NCI-H226 (cell line): ENCODE data around the gene DPYSL3.

Experiments used
- DNase-seq: peaks from one replicate; pipeline ENCODE4 v3.0.0-alpha.2; 2015

DPYSL3 gene

DNA sequence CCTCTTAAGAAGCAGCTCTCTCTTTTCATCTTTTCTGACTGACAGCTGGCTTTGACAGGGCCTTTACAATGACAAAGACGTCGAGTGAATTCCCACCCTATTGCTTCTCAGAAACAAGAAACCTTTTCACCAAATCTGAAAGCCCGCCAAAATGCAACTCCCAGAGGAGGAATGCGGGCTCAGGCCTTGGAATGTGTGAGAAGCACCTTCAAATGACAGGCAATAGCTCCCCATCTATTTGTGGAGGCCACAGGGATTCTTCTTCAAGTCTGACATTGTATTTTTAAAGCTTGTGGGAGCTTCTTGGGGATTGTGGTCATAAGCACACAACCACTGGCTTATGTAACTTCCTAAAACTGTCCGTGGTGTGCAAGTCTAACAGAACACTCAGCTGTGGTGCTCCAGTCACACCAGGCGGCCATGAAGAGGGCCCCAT, 72.7 kb downstream of the DPYSL3 start:
- DNase-seq = no peak

DNA sequence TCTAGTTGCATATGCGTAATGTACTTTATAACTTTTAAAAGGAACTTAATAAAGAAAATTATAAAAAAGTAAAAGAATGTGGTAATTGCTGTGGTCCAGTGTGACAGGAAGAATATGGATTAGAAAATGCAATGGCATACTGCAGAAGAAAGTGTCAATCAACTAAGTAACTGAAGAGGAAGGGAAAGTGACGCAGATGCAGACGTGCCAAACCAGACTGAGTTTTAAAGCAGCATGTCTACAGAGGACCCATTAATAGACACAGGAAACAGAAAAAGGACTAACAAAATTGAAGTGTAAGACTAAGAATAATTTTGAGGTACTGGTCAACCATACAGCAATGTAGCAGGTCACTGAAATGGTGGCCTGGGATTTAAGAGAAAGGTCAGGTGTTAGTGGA, 73.3 kb downstream of the DPYSL3 start:
- no peak for DNase-seq

DNA sequence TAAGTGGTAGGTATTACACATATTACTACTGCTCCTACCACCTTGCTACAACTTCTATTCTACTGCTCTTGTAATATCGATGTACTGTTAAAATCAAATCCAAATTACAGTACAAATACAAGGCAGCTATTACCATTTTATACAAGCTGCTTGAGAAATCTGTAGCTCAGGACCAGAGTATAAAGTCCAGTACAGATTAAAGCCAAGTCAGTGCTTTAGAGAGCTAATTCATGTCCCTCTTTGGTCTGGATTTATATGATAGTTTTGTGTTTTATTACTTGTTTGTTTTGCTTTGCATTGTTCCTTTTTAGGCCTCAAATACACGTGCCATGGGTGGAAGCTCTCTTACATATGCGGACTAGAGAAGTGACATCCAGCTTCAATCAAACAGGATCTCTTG, 75.8 kb downstream of the DPYSL3 start:
- DNase-seq = no peak

DNA sequence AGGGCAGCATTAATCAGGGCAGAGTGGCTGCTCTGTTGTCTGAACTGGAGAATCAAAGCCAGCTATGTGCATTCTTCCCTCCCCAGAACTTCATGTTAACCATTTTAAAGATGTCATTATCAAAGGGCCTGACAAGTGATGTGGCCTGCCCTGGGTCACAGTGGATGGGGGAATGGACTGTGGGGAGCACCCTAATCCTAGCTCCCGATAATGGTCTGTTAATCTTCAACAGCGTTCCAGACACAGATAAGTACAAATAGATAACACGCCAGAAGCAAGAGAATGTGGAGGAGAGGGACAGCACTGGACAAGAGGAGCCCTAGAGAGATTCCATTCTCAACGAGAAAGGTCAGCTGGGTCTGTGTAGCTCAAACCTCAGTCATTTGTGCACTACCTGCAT, 77.5 kb downstream of the DPYSL3 start:
- DNase-seq = peak; percentile 26

DNA sequence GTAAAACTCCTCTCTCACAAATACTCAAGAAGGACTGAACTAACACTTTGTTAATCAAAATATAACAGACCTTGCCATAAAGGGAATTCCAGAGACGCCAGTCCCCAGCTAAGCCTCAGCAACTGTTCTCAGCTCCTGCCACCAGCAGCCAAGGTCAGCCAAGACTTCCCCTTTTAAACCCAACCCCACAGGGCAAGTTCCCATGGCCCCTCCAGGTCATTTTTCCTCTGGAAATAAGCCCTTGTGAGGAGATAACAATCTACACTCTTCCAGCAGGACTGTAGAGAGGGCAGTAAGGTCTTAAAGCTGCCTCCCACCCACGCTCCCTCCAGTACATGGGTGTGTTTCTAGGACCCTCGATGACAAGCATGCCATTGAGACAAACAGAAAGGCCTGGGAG, 78.3 kb downstream of the DPYSL3 start:
- no peak for DNase-seq

DNA sequence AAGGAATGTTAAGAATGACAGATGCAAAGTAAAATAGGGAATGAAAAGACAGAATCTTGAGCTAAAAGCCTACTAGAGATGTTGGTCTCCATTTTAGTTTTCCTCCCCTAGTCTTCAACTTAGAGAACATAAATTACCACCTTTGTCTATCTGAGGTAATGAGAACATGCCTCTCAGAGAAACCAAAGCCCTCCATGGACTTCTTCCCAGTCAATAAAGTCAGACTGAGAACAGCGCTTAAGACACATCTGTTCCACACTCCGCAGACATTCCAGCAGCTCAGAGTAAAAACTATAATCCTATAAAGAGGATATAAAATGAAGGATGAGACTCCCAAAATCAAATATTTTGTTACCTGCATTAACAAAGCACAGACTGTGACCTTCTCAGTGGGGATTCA, 79.2 kb downstream of the DPYSL3 start:
- DNase-seq = no peak

- peak; percentile 44 for DNase-seq
Observed at GRCh38 chr5:147427521-147428401, 82.1 kb downstream of the DPYSL3 start.

GRCh38 chr5:147426640-147427327, 83.1 kb downstream of the DPYSL3 start:
- DNase-seq = no peak

DNA sequence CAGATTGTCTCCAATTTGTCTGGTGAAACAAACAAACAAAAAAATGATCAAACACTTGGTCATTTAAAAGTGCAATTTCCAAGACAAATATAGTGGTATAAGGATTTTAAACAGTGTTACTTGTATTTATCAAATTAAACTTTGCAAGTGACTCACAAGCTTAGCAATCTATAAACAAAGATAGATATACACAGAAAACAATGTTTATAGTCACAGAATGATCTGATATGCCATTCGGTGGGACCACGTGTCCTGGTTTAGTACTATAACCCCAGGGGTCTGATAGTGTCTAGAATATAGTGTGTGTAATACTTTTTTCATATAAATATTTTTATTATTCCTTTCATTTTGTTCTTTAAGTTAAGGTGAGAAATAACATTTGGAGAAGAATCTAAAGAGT, 91.3 kb downstream of the DPYSL3 start:
- no peak for DNase-seq

DNA sequence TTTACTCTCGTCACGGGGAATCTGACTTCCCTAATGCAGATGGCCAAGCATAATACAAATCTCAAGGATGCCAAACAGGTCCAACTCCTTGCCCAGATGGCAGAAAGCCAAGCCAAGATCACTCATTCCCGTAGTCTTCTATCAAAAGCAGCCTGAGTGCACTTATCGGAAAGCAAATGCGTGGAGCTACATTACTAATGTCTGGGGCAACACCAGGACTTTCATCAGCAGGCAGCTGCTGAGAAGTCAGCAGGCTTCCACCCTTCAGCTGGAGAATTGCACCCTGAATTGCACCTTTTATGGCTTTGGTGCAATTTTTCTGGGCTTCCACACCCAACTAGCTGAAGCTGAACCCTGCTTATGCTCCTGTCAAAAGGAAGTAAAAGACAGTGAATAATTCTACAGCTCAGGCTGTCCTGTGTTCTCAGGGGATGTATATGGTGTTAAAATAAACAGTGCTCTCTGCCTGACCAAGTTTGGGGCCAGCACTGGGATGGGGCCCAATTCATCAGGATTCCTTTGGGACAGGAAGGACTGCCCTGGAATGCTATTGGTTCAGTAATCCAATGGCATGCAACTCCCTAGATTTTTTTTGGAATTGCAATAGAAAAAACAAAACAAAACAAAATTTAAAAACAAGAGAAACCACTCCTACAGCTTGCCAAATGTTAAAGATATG, 92.6 kb downstream of the DPYSL3 start:
- DNase-seq = no peak

DNA sequence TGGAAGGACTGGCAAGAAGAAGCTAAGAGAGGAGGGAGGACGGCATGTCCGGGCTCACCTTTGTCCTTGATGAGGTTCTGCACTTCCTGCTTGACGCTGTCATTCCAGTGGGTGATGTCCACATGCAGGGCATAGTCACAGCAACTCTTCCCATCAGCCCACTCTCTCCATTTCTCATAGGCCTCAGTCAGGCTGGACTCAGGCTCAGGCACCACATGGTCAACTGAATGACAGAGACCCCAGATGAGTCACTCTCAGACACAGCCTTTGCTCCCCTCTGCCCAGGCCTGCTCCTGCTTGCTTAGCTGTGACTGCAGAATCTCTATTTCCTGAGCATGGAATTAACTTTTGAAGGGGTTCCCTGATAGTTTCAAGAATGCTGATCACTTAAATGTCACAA, 94.2 kb downstream of the DPYSL3 start:
- no peak for DNase-seq

DNA sequence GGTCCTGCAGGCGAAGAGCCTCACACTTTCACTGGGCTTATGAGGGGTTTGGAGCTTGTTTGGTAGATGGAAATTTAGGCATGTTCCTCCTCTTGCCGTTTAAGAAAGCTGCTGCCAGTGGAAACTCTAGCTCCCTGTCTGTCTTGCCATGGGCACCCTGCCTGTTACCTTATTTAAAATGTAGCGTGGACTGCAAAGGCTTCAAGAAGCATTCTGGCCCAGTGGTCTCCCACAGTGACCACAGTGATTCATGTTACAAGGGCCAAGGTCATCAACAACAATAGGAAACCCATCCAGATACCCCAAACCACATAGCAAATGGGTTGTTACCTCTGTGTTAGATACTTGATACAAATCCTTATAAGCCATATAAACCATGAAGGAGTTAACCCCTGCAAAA, 96.6 kb downstream of the DPYSL3 start:
- no peak for DNase-seq

- DNase-seq = no peak
Observed at GRCh38 chr5:147412561-147412960, 97.3 kb downstream of the DPYSL3 start.

GRCh38 chr5:147411359-147412319, 98.2 kb downstream of the DPYSL3 start:
- peak; percentile 69 for DNase-seq

DNA sequence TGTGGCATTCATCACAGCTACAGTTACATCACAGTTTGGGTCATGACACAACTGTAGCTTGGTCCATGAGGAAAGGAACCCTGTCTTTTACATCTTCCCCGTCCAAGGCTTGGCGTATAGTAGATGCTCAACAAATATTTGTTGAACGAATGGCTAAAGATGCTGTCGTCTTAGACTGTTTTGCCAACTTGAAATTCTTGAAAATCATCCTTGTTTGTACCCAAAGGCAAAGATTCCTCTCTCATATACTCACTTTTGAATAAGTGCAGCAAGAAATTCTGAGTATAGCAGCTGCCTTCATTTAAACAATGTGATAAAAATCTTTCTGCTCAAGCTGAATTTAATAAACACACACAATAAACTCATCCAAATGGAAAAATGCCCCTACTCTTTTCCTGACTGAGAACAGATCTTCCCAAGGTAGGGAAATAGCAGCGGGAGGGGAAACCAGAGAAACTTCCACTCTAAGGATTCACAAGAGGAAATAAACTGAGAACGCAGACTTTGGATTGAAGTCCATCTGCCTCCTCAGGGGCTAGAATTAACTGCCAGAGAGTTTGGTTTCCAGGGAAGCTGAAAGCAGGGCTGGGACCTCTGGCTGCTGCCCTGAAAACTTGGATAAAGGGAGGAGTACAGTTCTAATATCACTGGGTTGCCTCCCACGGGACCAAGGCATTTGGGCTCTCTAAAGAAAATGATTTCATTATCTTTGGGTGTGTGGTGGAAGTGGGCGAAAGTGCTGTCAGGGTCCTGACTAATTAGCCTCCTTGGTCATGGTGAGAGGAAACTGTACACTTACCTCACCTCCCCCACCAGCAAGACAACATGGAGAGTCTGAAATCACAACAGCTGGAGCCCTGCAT, 99.1 kb downstream of the DPYSL3 start:
- peak; percentile 78 for DNase-seq

DNA sequence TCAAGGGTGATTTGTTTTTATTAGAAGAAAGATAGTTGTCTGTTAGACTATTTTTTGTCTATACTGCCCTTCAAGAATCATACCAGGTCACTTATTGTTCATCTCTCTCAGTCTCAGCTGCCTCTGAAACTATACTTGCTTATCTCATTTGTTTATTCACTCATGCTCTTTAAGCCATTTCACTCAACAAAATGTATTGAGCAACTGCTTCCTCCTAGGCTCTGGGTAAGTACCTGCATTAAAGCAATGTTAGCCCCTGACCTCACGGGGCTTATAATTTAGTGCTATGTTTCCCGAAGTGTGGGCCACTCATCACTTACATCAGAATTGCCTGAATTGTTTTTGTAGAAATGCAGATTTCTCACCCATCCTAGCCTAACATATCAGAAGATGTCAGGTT, 100.9 kb downstream of the DPYSL3 start:
- DNase-seq = peak; percentile 28

- peak; percentile 76 for DNase-seq
Observed at GRCh38 chr5:147407094-147407681, 102.7 kb downstream of the DPYSL3 start.

GRCh38 chr5:147406636-147407035, 103.2 kb downstream of the DPYSL3 start:
- DNase-seq = no peak

DNA sequence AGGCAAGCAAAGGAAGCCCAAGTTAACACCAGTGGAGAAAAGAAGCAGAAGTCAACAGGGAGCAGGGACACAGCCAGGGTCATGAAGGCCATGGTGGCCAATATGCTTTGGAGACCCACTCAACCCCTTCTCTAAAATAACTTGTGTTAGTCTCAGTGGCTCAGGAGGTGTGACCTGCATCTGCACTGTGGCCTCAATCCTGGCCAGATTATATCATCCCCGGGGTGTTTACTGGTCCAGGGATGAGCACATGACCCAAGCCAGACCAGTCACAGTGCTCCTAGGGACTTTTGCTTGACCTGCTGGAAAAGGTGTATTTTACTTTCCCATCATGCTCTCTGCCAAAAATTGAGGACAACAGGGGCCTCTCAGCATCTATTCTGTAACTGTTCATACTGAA, 105.2 kb downstream of the DPYSL3 start:
- no peak for DNase-seq

DNA sequence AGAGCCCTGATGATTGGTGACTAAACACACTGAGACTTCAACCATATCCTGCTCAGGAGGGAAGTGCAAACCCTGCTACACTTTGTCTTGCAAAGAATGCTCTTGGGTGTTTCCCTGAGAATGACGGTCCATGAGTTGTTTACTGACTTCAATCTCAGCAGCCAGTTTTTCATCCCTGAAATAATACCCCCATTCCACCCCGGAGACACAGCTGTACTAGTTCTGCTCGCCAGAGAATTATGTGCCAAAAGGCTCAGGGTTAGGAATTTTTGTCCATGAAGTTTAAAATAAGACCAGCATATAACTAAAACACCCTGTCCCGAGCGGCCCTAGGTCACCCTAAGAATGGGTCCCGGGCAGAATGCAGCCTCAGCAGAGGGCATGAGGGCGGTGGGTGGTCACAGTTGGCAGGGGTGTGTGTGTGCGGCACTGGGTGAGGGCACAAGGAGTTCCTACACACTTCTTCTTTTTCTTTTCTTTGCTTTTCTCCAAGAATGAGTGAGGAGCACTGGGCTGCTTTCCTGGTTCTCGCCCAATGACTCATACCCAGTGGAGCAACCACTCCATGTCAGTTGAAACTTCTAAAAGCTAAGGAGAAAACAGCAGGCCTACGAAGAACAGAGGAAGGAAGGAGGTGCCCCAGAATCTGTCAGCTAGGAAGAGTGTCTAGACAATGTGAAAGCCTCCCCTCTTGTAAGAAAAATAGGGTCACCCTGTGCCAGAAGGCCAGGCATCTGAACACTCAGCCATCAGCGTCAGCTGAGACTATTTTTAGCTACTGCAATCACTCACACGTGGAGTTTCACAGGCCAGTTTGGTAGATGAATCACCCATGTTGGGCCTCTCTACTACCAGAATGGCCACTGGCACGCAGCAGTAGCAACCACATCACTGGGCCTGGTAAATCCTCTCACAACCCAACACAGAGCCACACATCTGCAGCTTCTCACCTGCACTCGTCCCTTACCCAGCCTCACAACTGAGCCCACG, 105.9 kb downstream of the DPYSL3 start:
- DNase-seq = peak; percentile 93
